Neural cell (in vitro differentiated cells): ENCODE data around the gene CDK12.

Experiments used
- EP300 ChIP-seq: fragments of 450-650 bp; conservative IDR thresholded peaks from 2 replicates; pipeline ENCODE4 v1.6.1; 2014; ENCODE audit warnings: antibody characterized with exemption, mild to moderate bottlenecking, moderate library complexity; ENCODE audit not compliant: poor library complexity, severe bottlenecking
- EZH2 ChIP-seq: fragments of 200-600, 300-800 bp; shearing (Covaris generic), sonication (generic); IDR thresholded peaks from 2 replicates; pipeline ENCODE4 v1.6.1; 2014; ENCODE audit warnings: antibody characterized with exemption, low read length, borderline replicate concordance, mild to moderate bottlenecking; ENCODE audit not compliant: insufficient read depth, poor library complexity, severe bottlenecking
- MXI1 ChIP-seq: fragments of 450-650 bp; conservative IDR thresholded peaks from 2 replicates; pipeline ENCODE4 v1.6.1; 2014; ENCODE audit warnings: antibody characterized with exemption, mild to moderate bottlenecking; ENCODE audit not compliant: poor library complexity, severe bottlenecking
- POLR2AphosphoS5 ChIP-seq: IDR thresholded peaks from 2 replicates; pipeline ENCODE4 v1.6.1; 2012
- RAD21 ChIP-seq: fragments of 450-650 bp; conservative IDR thresholded peaks from 2 replicates; pipeline ENCODE4 v1.6.1; 2014; ENCODE audit warnings: antibody characterized with exemption, mild to moderate bottlenecking, moderate library complexity
- SMC3 ChIP-seq: fragments of 450-650 bp; conservative IDR thresholded peaks from 2 replicates; pipeline ENCODE4 v1.6.1; 2014; ENCODE audit warnings: antibody characterized with exemption, mild to moderate bottlenecking, moderate library complexity; ENCODE audit not compliant: poor library complexity
- TAF1 ChIP-seq: IDR thresholded peaks from 2 replicates; pipeline ENCODE4 v1.6.1; 2012; ENCODE audit warnings: low read depth
- TF ChIP-seq, protein P1 (sequence below): fragments of 450-650 bp; IDR thresholded peaks from 2 replicates; pipeline ENCODE4 v1.5.1; 2014; ENCODE audit warnings: antibody characterized with exemption, mild to moderate bottlenecking, moderate library complexity; ENCODE audit not compliant: poor library complexity, severe bottlenecking
- TF ChIP-seq, protein P2 (sequence below): IDR thresholded peaks from 2 replicates; pipeline ENCODE4 v1.6.1; 2012; ENCODE audit warnings: borderline replicate concordance

DNA sequence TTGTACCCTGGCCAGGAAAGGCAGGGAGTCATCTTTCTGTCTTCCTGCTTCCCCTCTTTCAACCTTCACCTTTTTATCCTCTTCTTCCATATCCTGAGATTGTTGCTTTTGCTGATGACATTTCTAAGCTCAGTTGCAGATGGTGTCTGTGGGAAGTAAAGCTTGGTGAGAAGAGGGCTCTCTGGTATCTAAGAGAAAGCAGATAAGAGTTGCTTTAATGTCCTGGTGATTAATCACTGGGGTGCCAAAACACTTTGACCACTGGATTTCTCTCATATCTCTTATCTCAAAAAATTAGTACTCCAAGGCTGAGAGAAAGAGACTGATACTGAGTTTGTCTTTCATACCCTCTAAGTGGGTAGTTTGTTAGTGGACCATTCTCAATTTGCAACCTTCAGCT is 75.2 kb downstream of the CDK12 start:
- TF ChIP-seq, protein P1, sequence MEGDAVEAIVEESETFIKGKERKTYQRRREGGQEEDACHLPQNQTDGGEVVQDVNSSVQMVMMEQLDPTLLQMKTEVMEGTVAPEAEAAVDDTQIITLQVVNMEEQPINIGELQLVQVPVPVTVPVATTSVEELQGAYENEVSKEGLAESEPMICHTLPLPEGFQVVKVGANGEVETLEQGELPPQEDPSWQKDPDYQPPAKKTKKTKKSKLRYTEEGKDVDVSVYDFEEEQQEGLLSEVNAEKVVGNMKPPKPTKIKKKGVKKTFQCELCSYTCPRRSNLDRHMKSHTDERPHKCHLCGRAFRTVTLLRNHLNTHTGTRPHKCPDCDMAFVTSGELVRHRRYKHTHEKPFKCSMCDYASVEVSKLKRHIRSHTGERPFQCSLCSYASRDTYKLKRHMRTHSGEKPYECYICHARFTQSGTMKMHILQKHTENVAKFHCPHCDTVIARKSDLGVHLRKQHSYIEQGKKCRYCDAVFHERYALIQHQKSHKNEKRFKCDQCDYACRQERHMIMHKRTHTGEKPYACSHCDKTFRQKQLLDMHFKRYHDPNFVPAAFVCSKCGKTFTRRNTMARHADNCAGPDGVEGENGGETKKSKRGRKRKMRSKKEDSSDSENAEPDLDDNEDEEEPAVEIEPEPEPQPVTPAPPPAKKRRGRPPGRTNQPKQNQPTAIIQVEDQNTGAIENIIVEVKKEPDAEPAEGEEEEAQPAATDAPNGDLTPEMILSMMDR, result no peak
- TF ChIP-seq EZH2, result no peak
- TF ChIP-seq RAD21, result no peak
- TF ChIP-seq TAF1, result no peak
- no peak for TF ChIP-seq POLR2AphosphoS5
- TF ChIP-seq SMC3, result no peak
- TF ChIP-seq, protein P2, sequence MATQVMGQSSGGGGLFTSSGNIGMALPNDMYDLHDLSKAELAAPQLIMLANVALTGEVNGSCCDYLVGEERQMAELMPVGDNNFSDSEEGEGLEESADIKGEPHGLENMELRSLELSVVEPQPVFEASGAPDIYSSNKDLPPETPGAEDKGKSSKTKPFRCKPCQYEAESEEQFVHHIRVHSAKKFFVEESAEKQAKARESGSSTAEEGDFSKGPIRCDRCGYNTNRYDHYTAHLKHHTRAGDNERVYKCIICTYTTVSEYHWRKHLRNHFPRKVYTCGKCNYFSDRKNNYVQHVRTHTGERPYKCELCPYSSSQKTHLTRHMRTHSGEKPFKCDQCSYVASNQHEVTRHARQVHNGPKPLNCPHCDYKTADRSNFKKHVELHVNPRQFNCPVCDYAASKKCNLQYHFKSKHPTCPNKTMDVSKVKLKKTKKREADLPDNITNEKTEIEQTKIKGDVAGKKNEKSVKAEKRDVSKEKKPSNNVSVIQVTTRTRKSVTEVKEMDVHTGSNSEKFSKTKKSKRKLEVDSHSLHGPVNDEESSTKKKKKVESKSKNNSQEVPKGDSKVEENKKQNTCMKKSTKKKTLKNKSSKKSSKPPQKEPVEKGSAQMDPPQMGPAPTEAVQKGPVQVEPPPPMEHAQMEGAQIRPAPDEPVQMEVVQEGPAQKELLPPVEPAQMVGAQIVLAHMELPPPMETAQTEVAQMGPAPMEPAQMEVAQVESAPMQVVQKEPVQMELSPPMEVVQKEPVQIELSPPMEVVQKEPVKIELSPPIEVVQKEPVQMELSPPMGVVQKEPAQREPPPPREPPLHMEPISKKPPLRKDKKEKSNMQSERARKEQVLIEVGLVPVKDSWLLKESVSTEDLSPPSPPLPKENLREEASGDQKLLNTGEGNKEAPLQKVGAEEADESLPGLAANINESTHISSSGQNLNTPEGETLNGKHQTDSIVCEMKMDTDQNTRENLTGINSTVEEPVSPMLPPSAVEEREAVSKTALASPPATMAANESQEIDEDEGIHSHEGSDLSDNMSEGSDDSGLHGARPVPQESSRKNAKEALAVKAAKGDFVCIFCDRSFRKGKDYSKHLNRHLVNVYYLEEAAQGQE, result no peak
- no peak for TF ChIP-seq EP300
- no peak for TF ChIP-seq MXI1
